Stimulated activated CD8-positive, alpha-beta memory T cell treated with anti-CD3 and anti-CD28 coated beads, Interleukin-12 subunit alpha, Interleukin-12 subunit beta, amount 100 ng/mL, for 24 hours (primary cell): ENCODE measurements around the gene TSPOAP1.

Source experiments
- DNase-seq: peaks from one replicate; pipeline ENCODE4 v3.0.0-alpha.2; 2020; ENCODE audit errors: extremely low read depth

TSPOAP1 gene

GRCh38 chr17:58263773-58264172, 64.8 kb downstream of the TSPOAP1 start:
- no peak for DNase-seq

GRCh38 chr17:58262149-58262548, 66.4 kb downstream of the TSPOAP1 start:
- DNase-seq: no peak

GRCh38 chr17:58254803-58255202, 73.8 kb downstream of the TSPOAP1 start:
- no peak for DNase-seq

DNA sequence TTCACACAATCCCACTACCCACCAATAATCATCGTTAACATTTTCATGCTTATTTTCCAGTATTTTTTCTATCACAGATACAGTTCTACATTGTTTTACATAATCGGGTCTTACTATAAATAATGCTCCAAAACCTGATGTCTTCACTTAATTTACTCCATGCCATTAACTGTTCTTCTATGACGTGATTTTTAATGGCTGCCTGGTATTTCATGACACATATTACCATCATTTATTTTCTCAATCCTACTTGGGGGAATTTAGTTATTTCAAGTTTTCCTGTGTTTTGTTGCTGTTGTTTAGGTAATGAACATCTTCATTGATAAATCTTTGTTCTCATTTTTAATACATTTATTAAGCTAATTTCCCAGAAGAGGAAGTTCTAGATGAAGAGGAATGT, 75.5 kb downstream of the TSPOAP1 start:
- no peak for DNase-seq

DNA sequence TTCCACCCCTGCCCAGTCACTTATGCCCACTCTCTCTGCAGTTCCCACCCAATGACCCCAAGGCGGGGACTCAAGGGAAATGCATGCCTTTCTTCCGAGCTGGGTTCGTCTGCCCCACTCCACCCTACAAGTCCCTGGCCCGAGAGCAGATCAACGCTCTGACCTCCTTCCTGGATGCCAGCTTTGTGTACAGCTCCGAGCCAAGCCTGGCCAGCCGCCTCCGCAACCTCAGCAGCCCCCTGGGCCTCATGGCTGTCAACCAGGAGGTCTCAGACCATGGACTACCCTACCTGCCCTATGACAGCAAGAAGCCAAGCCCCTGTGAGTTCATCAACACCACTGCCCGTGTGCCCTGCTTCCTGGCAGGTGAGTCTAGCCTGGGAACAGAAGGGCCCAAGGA, 76.5 kb downstream of the TSPOAP1 start:
- no peak for DNase-seq
